Fibroblast of lung (primary cell): ENCODE results near the gene RASL11A. TPM values are rescaled to one million over a fixed set of nuclear protein-coding genes. Genes with fewer than 3 reads are reported as not detected.

Source experiments
- DNase-seq, 2 donors: peaks; one replicate each; pipeline versions ENCODE4 v3.0.0 to v3.0.0-alpha.2; 2010; ENCODE audit warnings: low read depth in 2 of 2
- H2AFZ ChIP-seq: 2 replicates; pipeline ENCODE4 v1.5.1; 2012; ENCODE audit warnings: low read length, control low read depth, inconsistent platforms
- H3K27ac ChIP-seq: 2 replicates; pipeline ENCODE4 v1.5.1; 2011; ENCODE audit warnings: low read length, control low read depth; ENCODE audit not compliant: insufficient read depth
- H3K27me3 ChIP-seq: 2 replicates; pipeline ENCODE4 v1.5.1; 2011; ENCODE audit warnings: mild to moderate bottlenecking, low read length; ENCODE audit not compliant: control insufficient read depth, insufficient read depth
- H3K36me3 ChIP-seq: 2 replicates; pipeline ENCODE4 v1.5.1; 2011; ENCODE audit warnings: low read length; ENCODE audit not compliant: control insufficient read depth, insufficient read depth
- H3K4me1 ChIP-seq: 2 replicates; pipeline ENCODE4 v1.5.1; 2011; ENCODE audit warnings: low read length; ENCODE audit not compliant: control insufficient read depth, insufficient read depth; ENCODE audit errors: extremely low read depth
- H3K4me2 ChIP-seq: 2 replicates; pipeline ENCODE4 v1.5.1; 2011; ENCODE audit warnings: low read length, control low read depth; ENCODE audit not compliant: insufficient read depth; ENCODE audit errors: extremely low read depth
- H3K4me3 ChIP-seq, 4 experiments: fragments of 200-600 bp in 1 of 4; sonication (generic) in 1 of 4; replicated peaks in 1 of 4; 2 replicates each; pipeline ENCODE4 v1.5.1; 2011 to 2016; ENCODE audit warnings: low read length in 4 of 4, low read depth in 3 of 4, mild to moderate bottlenecking in 3 of 4, control low read depth in 2 of 4, inconsistent platforms in 1 of 4, mixed read lengths in 1 of 4; ENCODE audit not compliant: insufficient read depth in 1 of 4; ENCODE audit errors: control extremely low read depth in 1 of 4
- H3K79me2 ChIP-seq: 2 replicates; pipeline ENCODE4 v1.5.1; 2012; ENCODE audit warnings: mild to moderate bottlenecking, low read length, inconsistent platforms; ENCODE audit not compliant: control insufficient read depth, insufficient read depth
- H3K9ac ChIP-seq: 2 replicates; pipeline ENCODE4 v1.5.1; 2011; ENCODE audit warnings: mild to moderate bottlenecking, low read length, control low read depth; ENCODE audit not compliant: insufficient read depth
- H3K9me3 ChIP-seq: 2 replicates; pipeline ENCODE4 v1.5.1; 2012; ENCODE audit warnings: low read depth, low read length; ENCODE audit not compliant: control insufficient read depth, insufficient read depth
- H4K20me1 ChIP-seq: 2 replicates; pipeline ENCODE4 v1.5.1; 2011; ENCODE audit warnings: low read length; ENCODE audit not compliant: control insufficient read depth, insufficient read depth; ENCODE audit errors: extremely low read depth
- CTCF ChIP-seq, 2 donors: IDR thresholded peaks in 1 of 2; conservative IDR thresholded peaks in 1 of 2; 1 replicate in 1 of 2; 2 replicates in 1 of 2; pipeline ENCODE4 v1.5.1; 2011 to 2012; ENCODE audit warnings: low read length in 2 of 2, control low read depth in 1 of 2, inconsistent platforms in 1 of 2, low read depth in 1 of 2, mild to moderate bottlenecking in 1 of 2
- EZH2 ChIP-seq: IDR thresholded peaks from 2 replicates; pipeline ENCODE4 v1.5.1; 2012; ENCODE audit warnings: low read length, control low read depth, mild to moderate bottlenecking; ENCODE audit errors: missing control alignments
- polyA plus RNA-seq, 2 donors: library from polyadenylated mRNA; depleted of rRNA in 1 of 2; stranded (reverse) in 1 of 2; unstranded in 1 of 2; fragments of >200 nt; gene quantifications; 2 replicates each; pipeline ENCODE4 v1.2.1, GENCODE V29; 2011 to 2012; ENCODE audit warnings: missing spikeins in 1 of 2
- total RNA-seq: library from RNA; depleted of rRNA; stranded (reverse); fragments of >200 nt; gene quantifications from 2 replicates; pipeline ENCODE4 v1.2.1, GENCODE V29; 2014

RASL11A gene
- total and polyA plus RNA-seq, 2 donors (not counting 1 experiment from before 2014, with no cell fraction given) = 10.4 to 73.5 TPM

GRCh38 chr13:27309401-27309958 is 38.9 kb downstream of the RASL11A start:
- Histone ChIP-seq H3K36me3 (no peaks in the 10 kb centered on the region), H3K27ac (no peak overlapping the region), H3K4me1 (no peaks in the 10 kb centered on the region), H3K4me2 (no peak overlapping the region), H4K20me1 (no peaks in the 10 kb centered on the region), H3K9ac (no peak overlapping the region), H2AFZ (no peak overlapping the region), H3K4me3 (no peak overlapping the region), H3K9me3 (no peaks in the 10 kb centered on the region), H3K79me2 (no peaks in the 10 kb centered on the region), H3K27me3 (no peaks in the 10 kb centered on the region)
- TF ChIP-seq EZH2 = no peak
- no peak for TF ChIP-seq CTCF (conservative IDR thresholded peaks at IDR 0.05 in 1 of 2, IDR thresholded peaks at IDR 0.05 in 1 of 2; ENCODE audit: low read depth in 1 of 2, low read length in 2 of 2)
- no peak for DNase-seq

- Histone ChIP-seq H3K4me1 (no peaks in the 10 kb centered on the region), H3K36me3 (no peaks in the 10 kb centered on the region), H2AFZ (no peak overlapping the region), H3K27me3 (no peaks in the 10 kb centered on the region), H3K27ac (no peak overlapping the region), H3K4me3 (no peak overlapping the region), H3K9me3 (no peaks in the 10 kb centered on the region), H4K20me1 (no peaks in the 10 kb centered on the region), H3K9ac (no peak overlapping the region), H3K79me2 (no peaks in the 10 kb centered on the region), H3K4me2 (no peak overlapping the region)
- TF ChIP-seq CTCF (conservative IDR thresholded peaks at IDR 0.05 in 1 of 2, IDR thresholded peaks at IDR 0.05 in 1 of 2; ENCODE audit: low read depth in 1 of 2, low read length in 2 of 2) (no peak), EZH2 (no peak)
- peak; percentile 11 to 23 for DNase-seq
Measured at GRCh38 chr13:27309967-27310598, 39.5 kb downstream of the RASL11A start.

- Histone ChIP-seq H3K4me3 (no peak overlapping the region), H3K9me3 (no peaks in the 10 kb centered on the region), H3K27ac (no peak overlapping the region), H3K79me2 (no peaks in the 10 kb centered on the region), H3K4me2 (no peak overlapping the region), H3K27me3 (no peaks in the 10 kb centered on the region), H3K9ac (no peak overlapping the region), H3K36me3 (no peaks in the 10 kb centered on the region), H3K4me1 (no peaks in the 10 kb centered on the region), H2AFZ (no peak overlapping the region), H4K20me1 (no peaks in the 10 kb centered on the region)
- TF ChIP-seq EZH2 (no peak), CTCF (conservative IDR thresholded peaks at IDR 0.05 in 1 of 2, IDR thresholded peaks at IDR 0.05 in 1 of 2; ENCODE audit: low read depth in 1 of 2, low read length in 2 of 2) (no peak)
- no peak for DNase-seq
Measured at GRCh38 chr13:27310946-27311345, 40.3 kb downstream of the RASL11A start.
